Esophagus muscularis mucosa (tissue), 4 donors: Measurements from ENCODE around the gene MLKL. TPM values are rescaled to one million over a fixed set of nuclear protein-coding genes. Genes with fewer than 3 reads are reported as not detected.

Source experiments
- DNase-seq: peaks from one replicate; pipeline ENCODE4 v3.0.0-alpha.2; 2017; ENCODE audit errors: extremely low spot score
- H3K27ac ChIP-seq, 4 donors: fragments of 200-600 bp; sonication (generic); replicated peaks in 1 of 4; 1 replicate in 3 of 4; 2 replicates in 1 of 4; pipeline ENCODE4 v1.5.1; 2016 to 2019; ENCODE audit warnings: mild to moderate bottlenecking in 1 of 4
- H3K27me3 ChIP-seq, 4 donors: fragments of 200-600 bp; sonication (generic); one replicate each; pipeline versions ENCODE4 v1.5.1 to v1.6.0; 2016 to 2019
- H3K36me3 ChIP-seq, 4 donors: fragments of 200-600 bp; sonication (generic); one replicate each; pipeline ENCODE4 v1.5.1; 2016 to 2019
- H3K4me1 ChIP-seq, 4 donors: fragments of 200-600 bp; sonication (generic); one replicate each; pipeline ENCODE4 v1.5.1; 2016 to 2019
- H3K4me3 ChIP-seq, 4 donors: fragments of 200-600 bp; sonication (generic); 1 replicate in 2 of 4; 2 replicates in 2 of 4; pipeline ENCODE4 v1.5.1; 2016 to 2019; ENCODE audit warnings: mild to moderate bottlenecking in 4 of 4, moderate library complexity in 1 of 4
- H3K9me3 ChIP-seq, 4 donors: fragments of 200-600 bp; sonication (generic); 1 replicate in 3 of 4; 2 replicates in 1 of 4; pipeline ENCODE4 v1.5.1; 2016 to 2019
- CTCF ChIP-seq, 3 experiments: fragments of 200-600 bp in 2 of 3; fragments of 450-650 bp in 1 of 3; sonication (generic) in 2 of 3; IDR thresholded peaks; one replicate each; pipeline ENCODE4 v1.5.1; 2017 to 2019; ENCODE audit warnings: antibody characterized with exemption in 3 of 3, mild to moderate bottlenecking in 2 of 3, moderate library complexity in 1 of 3
- EP300 ChIP-seq: sonication (generic); formaldehyde crosslinking; IDR thresholded peaks from one replicate; pipeline ENCODE4 v1.6.1; 2017; ENCODE audit warnings: antibody characterized with exemption
- POLR2A ChIP-seq: fragments of 450-650 bp; IDR thresholded peaks from one replicate; pipeline ENCODE4 v1.6.1; 2017; ENCODE audit warnings: antibody characterized with exemption, moderate library complexity, mild to moderate bottlenecking, low read depth
- POLR2AphosphoS5 ChIP-seq, 2 donors: sonication (generic); formaldehyde crosslinking; IDR thresholded peaks; one replicate each; pipeline ENCODE4 v1.6.1; 2017; ENCODE audit warnings: antibody characterized with exemption in 2 of 2
- WGBS: methylation state at CpG from one replicate; pipeline ENCODE4 v1.1.5; 2018; 5-methylcytosine and 5-hydroxymethylcytosine counted together
- intact Hi-C: fragments of 100-400 bp; cut with DNase I; formaldehyde crosslinking; loops from one replicate; pipeline ENCODE4 v1.15.1; 2023
- total RNA-seq, 4 donors: library from RNA; depleted of rRNA; stranded (reverse); fragments of >200 nt; gene quantifications; one replicate each; pipeline versions ENCODE4 v1.1.0 to v1.2.1, GENCODE V29; 2016

MLKL gene
- total RNA-seq, 4 donors from 2014 or later, result 5.8 to 19.9 (median 7.3) TPM

DNA sequence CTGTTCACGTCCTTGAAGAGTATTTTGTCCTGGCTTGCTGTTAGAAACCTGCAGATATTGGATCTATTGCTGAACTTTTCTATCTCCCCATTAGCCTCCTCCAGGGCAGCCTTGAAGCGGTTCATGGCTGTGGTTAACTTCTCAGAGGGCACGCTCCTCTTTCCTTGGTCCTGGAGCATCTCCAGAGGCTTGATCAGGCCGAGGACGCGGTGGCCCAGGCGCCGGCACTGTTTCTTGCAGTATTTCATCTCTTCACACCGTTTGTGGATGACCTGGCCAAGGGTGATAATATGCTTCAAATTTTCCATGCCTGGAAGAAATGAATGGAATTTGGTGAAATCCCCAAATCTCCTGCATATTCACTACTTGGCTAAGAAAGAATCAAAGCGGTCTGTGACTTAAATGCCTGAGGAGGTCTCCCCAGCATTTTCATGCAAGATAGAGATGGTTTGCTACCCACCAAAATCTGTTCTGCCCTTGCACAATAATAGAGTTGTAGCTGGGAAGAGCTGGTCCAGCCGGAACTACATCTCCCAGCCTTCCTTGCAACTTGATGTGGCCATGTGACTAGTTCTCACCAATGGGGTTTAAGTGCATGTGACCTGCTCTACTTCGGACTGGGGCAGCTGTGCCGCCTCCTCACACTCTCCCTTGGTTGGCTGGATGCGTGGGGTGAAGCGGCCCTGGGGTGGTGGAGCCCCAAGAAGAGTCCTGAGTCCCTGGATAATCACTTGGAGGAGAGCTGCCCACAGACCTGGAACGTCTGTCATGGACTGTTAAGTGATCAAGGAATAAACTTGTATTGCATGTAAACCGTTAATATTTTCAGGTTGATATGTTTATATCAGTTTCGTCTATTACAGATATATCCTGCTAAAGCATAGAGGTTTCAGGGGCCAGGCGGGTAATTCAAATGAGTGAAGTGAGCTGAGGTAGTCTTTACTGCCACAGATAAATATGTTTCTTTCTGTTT, 4.9 kb downstream of the MLKL start:
- intact Hi-C loops, result no loop called here
- Histone ChIP-seq H3K4me3 (peak overlapping the region; percentile 40 to 60 (median 48)), H3K4me1 (peaks cover 6 to 30% (median 26%) of the 10 kb centered on the region in 4 donors), H3K27ac (peak overlapping the region in 3 of 4 donors; percentile 36 to 63 (median 58)), H3K27me3 (no peaks in the 10 kb centered on the region), H3K9me3 (no peaks in the 10 kb centered on the region), H3K36me3 (peaks cover 0 to 37% (median 20%) of the 10 kb centered on the region in 4 donors)
- WGBS, result 51% methylated on average over 19 of the region's 19 CpGs
- TF ChIP-seq POLR2AphosphoS5 (IDR thresholded peaks at IDR 0.05) (peak; percentile 73 to 82), EP300 (no peak)
- peak; percentile 94 for DNase-seq

DNA sequence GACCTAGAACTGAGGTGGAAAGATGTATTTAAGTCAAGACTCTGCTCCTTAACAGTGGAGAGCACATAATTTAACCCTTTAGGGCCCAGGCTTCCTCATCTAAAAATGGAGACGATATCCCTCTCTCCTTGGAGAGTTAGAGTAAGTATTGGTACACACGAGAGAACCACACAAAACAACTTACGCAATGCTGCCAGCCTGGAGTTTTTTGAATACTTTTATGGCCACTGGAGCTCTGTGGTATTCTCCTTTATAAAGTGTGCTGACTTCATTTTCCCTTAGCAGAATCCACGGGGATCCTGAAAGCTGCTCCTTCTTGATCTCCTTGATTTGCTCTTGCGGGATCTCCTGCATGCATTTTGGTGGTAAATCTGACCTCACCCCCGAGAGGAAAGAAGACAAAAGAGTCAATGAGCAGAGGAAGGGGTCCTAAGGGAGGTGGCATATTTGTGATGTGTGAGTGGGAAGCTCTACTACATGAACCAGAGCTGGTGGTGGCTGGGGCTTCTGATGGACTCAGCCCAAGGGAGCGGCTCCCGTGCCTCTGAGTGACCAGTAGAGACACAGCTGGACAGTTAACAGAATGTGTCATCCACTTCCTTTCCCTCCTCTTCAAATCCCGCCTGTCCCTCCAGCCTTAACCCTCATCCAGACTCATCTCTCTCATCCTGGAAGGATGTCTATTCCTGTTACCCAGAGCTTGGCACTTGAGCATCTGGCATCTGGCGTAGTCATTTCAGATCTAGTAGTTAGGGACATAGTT, 9.4 kb downstream of the MLKL start:
- no peak overlapping the region for H3K27ac ChIP-seq
- no peaks in the 10 kb centered on the region for H3K9me3 ChIP-seq
- 80% methylated on average over 10 of the region's 10 CpGs for WGBS
- no peak for TF ChIP-seq POLR2A
- intact Hi-C loops, result no loop called here
- peaks cover 0 to 70% (median 32%) of the 10 kb centered on the region in 4 donors for H3K36me3 ChIP-seq
- no peaks in the 10 kb centered on the region for H3K27me3 ChIP-seq
- no peak overlapping the region for H3K4me3 ChIP-seq
- no peak for DNase-seq
- H3K4me1 ChIP-seq, result peaks cover 4 to 7% (median 5%) of the 10 kb centered on the region in 4 donors

GRCh38 chr16:74682556-74682955, 18.1 kb downstream of the MLKL start:
- DNase-seq, result no peak
- 83% methylated on average over 11 of the region's 11 CpGs for WGBS
- intact Hi-C loops, result no loop called here
- Histone ChIP-seq H3K36me3 (peaks cover 0 to 81% (median 45%) of the 10 kb centered on the region in 4 donors), H3K4me1 (no peaks in the 10 kb centered on the region), H3K27me3 (no peaks in the 10 kb centered on the region), H3K27ac (no peak overlapping the region), H3K4me3 (no peak overlapping the region), H3K9me3 (no peaks in the 10 kb centered on the region)
- TF ChIP-seq POLR2AphosphoS5 (IDR thresholded peaks at IDR 0.05) (no peak), POLR2A (no peak), EP300 (no peak), CTCF (IDR thresholded peaks at IDR 0.05) (no peak)

GRCh38 chr16:74680681-74681080, 20.0 kb downstream of the MLKL start:
- no peaks in the 10 kb centered on the region for H3K4me1 ChIP-seq
- H3K36me3 ChIP-seq, result peaks cover 0 to 93% (median 41%) of the 10 kb centered on the region in 4 donors
- no peak for DNase-seq
- intact Hi-C loops, result no loop called here
- H3K27ac ChIP-seq, result no peak overlapping the region
- no peaks in the 10 kb centered on the region for H3K27me3 ChIP-seq
- TF ChIP-seq CTCF (IDR thresholded peaks at IDR 0.05), result no peak
- TF ChIP-seq EP300, result no peak
- TF ChIP-seq POLR2AphosphoS5 (IDR thresholded peaks at IDR 0.05), result no peak
- TF ChIP-seq POLR2A, result no peak
- 99% methylated on average over 6 of the region's 6 CpGs for WGBS
- no peaks in the 10 kb centered on the region for H3K9me3 ChIP-seq
- no peak overlapping the region for H3K4me3 ChIP-seq

GRCh38 chr16:74679983-74680382, 20.7 kb downstream of the MLKL start:
- 38% methylated on average over 2 of the region's 2 CpGs for WGBS
- Histone ChIP-seq H3K9me3 (no peaks in the 10 kb centered on the region), H3K36me3 (peaks cover 0 to 94% (median 40%) of the 10 kb centered on the region in 4 donors), H3K4me1 (no peaks in the 10 kb centered on the region), H3K27me3 (no peaks in the 10 kb centered on the region), H3K4me3 (no peak overlapping the region), H3K27ac (no peak overlapping the region)
- intact Hi-C loops, result no loop called here
- TF ChIP-seq POLR2A (no peak), EP300 (no peak), POLR2AphosphoS5 (IDR thresholded peaks at IDR 0.05) (no peak), CTCF (IDR thresholded peaks at IDR 0.05) (no peak)
- DNase-seq, result no peak
